NCI-H2081 treated with DMSO at 0.1 percent for 48 hours (cell line): Measurements from ENCODE around the gene SF3A2.

Source experiments
- DNase-seq: peaks from one replicate; lab custom pipeline; 2025; lab: John Stamatoyannopoulos, UW

Gene SF3A2

DNA sequence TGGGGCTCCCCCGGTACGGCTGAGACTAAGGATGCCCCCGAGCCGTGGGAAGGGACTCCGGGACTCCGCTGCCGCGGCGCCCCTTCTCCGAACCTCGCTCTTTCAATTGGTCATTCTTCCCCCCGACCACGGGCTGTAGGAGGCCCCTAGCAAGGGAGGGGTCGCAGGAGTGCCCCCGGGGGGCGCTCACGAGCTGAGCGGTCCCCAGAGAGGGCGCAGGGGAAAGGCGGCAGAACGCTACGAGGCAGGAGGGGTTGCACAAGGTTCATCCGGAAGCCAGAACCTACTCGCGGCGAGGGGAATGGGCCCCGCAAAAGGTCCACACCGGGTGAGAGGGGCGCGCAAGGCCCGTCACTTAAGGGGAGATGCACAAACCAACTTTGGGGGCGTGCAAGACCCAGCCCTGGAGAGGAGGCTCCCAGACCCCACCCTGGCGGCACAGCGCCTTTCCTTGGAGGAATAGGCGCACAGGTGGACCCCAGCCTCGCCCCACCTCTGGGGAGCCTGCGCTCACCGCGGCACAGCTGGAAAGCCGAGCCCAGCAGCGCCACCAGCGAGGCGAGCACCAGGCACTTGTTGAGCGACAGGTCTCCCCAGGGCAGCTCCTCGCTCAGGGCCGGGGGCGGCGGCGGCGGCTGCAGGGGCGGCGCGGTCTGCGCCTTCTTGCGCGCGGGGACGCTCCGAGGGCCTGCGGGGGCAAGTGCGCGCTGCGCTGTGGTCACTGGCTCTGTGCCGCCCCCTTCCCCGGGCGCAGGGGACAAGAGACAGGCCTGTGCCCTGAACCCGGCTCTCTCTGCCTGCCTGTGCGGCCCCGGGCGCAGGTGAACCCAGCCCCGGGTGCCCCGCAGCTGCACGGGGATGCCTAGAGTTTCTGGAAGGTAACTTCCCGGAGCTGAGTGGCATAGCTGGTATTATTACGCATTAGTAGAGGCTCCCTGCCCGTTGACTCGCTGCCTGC is 16.8 kb downstream of the SF3A2 start:
- no peak for DNase-seq

DNA sequence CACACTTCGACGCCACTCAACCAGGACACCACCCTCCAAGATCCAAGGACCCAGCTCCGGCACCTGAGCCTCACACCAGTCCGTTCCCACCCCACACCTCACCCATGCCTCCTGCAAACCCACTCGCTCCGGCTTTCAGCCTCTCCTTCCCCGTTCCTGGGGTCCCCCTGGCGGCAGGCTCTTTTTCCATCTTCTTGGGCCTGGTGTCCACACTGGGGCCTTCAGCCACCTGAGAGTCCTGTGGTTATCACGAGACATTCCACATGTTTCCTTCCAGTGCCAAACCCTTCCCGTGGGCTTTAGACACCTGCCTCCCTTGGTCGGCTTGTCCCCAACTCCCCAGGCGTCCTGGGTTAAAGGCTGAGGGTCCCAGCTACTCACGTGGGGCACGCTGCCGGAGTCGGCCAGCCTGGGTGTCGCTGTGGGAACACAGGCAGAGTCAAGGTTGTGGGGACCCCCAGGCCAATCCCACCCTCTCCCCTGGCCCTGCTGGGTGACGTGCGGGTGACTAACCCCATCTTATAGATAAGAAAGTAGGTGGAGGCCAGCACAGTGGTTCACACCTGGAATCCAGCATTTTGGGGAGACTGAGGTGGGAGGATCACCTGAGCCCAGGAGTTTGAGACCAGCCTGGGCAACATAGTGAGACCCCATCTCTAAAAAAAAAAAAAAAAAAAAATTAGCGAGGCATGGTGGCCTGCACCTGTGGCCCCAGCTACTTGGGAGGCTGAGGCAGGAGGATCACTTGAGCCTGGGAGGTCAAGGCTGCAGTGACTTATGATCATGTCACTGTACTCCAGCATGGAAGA is 17.6 kb downstream of the SF3A2 start:
- no peak for DNase-seq

DNA sequence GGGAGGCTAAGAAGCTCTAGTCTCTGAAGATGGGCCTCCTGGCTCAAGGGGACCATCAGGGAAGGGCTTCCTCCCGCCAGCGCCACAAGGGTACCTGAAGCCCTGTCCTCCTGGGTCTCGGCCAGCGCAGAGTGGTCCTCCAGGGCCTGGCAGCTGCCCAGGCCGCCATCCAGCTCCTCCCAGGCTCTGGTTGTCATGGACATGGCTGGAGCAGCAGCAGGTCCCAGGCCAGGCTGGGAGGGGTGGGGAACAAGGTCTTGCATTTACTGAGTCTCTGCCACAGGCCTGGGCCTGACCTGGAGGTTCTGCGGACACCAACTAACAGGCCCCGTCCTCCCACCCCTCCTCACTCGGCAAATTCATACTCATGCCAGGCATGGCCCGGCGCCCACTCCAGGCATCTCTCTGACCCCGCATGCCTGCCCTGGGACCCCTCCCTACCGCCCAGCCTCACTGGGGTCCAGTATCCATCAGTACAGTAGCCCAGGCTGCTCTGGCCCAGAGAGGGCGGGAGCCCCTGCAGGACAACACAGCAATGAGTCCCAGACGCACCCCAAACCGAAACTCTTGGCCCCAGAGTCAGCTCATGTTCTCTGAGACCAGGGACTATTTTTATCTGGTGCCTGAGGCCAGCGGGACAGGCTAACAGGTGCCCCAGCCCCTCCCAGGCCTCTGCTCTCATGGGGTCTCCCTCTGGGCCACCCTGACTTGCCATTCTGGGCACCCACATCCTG is 18.7 kb downstream of the SF3A2 start:
- no peak for DNase-seq

DNA sequence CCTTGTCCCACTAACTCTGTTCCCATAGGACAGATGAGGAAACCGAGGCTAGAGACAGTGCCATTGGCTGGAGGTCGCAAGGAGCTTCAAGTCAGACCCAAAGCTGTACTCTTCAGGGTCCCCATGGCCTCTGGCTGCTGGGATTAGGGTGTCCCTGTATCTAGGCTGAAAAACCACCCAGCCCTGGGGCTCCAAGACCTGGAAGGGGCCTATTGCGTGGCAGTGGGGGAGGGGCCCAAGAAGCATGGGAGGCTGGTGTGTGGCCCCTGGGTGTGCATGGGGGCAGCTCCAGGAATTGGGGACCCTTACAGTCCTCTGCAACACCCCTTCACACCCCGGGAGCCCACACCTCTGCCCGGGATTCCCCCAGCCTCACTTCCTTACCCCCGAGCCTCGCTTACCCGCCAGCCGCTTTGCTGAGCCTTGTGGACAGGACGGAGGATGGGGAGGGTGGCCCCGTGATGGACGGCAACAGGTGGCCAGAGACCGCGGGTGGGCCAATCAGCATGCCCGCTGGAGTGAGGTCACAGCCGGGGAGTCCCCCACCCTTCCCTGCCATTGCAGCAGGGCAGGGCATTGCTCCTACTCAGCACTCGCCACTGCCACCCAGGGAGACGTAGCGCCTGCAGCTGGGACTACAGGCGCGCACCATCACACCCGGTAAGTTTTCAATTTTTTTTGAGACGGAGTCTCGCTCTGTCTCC is 19.5 kb downstream of the SF3A2 start, which contains the start of gene JSRP1:
TSS of gene JSRP1 (minus strand) at position 436 of the 704 bp plus-strand sequence. CDS start 1,103 bp downstream, outside the sequence.
- no peak for DNase-seq

DNA sequence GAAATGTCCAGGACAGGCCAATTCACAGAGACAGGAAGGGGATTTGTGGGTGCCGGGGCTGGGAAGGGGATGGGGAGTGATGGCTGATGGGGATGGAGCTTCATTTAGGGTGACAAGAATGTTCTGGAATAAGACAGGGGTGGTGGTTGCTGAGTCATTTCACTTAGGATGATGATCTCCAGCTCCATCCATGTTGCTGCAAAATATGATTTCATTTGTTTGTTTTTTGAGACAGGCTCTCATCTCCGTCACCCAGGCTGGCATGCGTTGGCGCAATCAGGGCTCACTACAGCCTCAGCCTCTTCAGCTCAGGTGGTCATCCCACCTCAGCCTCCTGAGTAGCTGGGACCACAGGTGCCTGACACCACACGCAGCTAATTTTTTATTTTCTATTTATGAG is 22.7 kb downstream of the SF3A2 start:
- DNase-seq: no peak

DNA sequence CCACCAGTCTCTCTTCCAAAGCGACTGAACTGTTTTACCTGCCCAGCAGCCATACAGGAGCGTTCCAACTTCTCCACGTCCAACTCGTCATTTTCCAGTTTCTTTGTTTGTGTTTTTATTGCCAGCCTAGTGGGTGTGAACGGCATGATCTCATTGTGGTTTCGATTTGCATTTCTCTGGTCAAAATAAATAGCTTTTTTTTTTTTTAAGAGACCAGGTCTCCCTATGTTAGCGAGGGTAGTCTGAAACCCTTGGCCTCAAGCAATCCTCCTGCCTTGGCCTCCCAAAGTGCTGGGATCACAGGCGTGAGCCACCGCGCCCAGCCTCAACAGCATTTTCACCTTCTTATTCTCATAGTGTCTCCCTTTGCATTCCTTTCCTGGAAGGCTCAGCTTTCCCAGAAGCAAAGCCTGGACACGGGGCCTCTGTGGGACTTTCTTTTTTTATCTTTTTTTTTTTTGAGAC is 23.7 kb downstream of the SF3A2 start:
- DNase-seq: no peak

DNA sequence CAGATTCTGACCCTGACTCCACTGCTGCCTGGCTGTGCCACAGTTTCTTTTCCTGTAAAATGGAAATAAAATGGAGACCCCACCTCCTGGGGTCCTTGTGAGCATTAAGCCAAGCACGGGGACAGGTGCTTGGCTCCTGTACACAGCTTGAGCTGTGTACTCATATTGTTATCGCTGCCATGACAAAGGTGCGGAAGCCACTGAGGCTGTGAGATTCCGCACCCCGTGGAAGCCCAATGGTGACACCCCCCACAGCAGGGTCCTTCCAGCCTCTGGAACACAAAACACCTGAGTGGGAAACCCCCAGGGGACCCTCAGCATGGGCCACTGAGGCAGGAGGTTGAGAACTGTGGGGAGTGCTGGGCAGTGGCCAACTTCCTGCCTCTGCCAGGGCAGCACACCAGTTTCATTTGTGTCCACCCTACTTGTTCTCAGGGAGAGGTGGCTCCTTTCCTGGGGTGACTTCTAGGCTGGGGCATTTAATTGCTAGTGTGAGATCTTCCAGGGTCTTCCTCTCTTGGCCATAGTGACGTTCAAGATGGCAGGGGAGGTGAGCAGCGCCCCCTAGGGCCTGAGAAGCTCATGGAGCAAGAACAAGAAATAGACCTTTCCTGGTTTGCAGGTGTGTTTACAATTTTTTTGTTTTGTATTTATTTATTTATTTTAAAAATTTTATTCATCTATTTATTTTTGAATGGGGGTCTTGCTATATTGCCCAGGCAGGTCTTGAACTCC is 25.0 kb downstream of the SF3A2 start:
- DNase-seq: no peak

DNA sequence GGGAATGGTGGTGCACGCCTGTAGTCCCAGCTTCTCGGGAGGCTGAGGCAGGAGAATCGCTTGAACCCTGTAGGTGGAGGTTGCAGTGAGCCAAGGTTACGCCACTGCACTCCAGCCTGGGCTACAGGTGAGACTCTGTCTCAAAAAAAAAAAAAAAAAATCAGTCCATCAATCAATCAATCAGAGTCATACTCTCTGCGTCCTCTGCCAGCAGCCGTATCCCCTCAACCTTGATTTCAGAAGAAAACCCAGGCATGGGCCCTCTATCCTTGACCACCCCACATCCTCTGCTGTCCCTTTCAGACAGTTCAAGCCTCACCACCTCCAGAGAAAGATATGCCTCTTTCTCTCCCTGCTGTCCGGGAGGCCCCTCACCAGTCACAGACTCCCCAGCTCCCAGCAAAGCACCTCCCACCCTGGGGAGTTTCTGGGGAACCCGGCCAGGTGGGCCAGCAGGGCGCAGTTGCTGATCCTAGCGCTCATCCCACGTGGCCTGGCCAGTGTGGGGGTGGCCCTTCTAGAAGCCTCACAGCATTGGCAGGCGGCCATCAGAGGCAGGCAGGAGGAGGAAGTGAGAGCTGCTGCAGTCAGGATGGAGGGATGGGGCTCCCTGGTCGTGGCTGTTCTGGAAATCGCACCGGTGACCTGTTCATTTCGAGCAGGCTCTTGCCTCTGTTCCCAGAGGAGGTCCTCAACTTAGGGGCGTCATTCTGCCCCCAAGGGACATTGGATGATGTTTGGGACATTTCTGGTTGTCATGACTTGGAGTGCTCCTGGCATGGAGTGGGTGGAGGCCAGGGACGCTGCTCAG is 29.8 kb downstream of the SF3A2 start:
- DNase-seq: no peak

DNA sequence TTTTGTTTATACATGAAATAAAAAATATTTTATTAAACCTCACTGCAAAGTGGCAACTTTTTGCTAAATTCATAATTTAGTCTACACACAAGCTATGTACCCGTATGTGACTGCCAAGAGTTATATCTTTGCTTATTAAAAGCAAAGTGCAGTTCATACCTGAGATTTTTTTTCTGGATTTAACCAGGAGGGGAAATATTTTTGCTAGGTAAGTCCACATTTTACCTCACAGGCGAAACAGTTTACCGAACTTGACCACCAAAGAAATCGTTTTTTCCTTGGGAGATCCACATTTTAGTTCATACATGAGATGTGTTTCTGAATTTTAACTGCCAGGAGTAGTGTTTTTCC is 31.8 kb downstream of the SF3A2 start:
- no peak for DNase-seq

DNA sequence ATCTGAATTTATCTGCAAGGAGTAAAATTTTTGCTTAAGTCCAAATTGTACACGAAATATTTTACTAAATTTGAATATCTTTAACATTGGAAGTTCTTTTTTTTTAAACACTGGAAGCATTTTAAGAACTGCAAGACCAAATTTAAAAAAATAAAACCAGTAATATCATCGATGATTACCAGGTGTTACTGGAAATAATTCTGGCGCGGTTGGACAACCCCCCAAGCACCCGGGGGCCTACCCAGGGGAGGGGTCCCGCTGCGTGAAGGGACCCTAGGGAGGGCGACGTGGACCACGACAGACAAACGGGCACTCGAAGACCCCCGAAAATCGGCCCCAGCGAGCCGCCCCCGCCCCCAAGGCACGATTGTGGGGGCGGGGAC is 32.2 kb downstream of the SF3A2 start:
- no peak for DNase-seq

DNA sequence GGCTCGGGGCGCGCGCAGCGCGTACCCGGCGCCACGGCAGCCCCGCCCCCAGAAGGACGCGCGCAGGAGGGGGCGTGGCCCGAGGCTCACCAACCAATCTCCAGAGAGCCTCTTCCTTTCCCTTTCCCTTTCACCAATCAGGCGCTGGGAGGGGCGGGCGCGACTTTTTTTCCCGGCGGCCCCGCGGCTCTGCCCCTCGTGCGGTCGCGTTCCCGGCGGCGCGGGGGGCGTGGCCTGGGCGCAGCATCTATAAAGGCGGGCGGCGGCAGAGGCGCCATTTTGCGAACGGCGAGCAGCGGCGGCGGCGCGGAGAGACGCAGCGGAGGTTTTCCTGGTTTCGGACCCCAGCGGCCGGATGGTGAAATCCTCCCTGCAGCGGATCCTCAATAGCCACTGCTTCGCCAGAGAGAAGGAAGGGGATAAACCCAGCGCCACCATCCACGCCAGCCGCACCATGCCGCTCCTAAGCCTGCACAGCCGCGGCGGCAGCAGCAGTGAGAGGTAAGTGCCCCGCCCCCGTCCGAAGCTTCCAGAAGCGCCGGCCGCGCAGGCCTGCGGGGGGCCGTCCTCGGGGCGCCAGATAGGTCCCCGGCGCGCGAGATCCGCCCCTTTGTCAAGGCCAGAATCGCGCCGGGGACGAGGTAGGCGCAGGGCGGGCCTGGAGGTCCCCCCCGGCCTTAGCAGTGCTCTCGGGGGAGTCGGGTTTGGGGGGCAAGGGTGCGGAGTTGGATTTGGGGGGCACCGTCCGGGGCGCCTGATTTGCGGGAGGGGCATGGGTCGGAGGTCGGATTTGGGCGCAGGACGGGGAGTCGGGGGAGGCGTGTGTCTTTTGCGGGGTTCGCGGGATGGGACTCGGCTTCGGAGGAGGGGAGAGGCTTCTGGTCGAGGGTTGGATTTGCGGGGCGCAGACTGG is 32.9 kb downstream of the SF3A2 start:
- peak; percentile 74 for DNase-seq

DNA sequence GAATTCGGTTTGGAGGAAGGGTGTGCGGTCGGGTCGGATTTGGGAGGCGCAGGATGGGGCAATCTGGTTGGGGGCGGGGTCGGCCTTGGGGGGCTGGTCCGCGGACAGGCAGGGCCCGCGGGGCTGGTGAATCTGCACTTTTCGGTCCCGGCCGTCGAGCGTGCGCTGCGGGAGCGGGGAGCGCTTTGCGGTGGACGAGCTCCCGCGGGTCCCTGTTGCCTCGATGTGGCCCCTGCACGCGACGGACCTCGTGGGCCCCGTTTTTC is 33.5 kb downstream of the SF3A2 start:
- DNase-seq: no peak

DNA sequence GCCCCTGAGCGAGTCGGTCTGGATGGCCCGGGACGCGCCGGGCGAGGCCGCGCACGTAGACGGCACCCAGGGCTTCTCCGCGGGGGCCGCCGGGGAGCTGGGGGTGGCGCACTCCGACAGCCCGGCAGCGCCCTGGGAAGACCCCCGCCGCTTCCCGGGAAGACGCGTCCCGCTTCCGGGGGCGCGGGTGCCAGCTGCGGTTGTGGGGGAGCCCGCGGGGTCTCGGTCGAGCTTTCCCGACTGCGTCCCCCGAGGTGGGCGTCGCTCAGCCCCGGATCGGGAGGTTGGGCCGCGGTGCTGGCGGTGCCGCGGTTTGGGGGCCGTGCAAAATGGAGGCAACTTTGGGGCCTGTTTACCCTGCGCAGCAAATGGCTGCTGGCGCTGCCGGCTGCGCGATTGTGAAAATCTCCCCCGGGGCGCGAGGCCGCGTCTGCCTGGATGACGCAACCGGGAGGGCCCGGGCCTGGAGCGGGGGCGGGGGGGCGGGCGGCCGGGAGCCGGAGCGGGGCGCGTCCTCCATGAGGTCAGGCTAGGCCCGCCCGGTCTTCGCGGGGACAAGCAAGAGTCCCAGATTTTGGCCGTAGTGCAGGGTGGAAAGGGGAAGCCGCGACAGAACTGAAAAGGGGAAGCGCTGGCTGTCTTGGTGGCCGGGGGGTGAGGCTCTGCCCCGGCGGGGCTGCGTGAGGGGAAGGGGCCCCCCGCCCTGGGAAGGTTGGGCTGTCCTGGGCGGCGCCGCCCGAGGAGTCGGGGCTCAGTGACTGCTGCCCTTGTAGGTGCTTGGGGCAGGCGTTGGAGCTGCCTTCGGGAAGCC is 34.0 kb downstream of the SF3A2 start:
- DNase-seq: no peak

DNA sequence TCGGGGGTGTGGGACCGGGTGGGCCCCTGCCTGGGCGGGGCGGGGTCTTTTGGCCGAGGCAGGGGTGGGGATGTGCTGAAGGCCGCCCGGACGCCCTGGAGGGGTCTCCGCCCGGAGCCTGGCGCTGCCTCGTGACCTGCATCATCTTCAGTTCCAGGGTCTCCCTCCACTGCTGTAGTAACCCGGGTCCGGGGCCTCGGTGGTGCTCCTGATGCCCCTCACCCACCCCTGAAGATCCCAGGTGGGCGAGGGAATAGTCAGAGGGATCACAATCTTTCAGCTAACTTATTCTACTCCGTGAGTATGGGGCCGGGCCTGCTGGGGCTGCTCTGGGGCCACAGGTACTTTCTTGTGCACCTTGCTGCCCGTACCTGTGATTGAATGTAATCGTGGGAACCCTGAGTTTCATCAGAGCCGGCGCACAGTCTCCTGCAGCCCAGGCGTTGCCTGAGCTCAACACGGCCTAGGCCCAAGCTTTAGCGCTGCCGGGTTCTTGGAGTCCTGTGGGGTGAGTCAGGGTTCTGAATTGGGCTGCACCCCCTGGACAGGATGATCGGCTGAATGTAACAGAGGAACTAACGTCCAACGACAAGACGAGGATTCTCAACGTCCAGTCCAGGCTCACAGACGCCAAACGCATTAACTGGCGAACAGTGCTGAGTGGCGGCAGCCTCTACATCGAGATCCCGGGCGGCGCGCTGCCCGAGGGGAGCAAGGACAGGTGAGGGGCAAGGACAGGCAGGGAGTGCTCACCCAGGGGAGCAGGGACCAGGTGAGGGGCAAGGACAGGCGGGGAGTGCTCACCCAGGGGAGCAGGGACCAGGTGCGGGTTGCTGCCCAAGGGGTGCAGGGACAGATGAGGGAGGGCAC is 34.8 kb downstream of the SF3A2 start:
- DNase-seq: no peak

DNA sequence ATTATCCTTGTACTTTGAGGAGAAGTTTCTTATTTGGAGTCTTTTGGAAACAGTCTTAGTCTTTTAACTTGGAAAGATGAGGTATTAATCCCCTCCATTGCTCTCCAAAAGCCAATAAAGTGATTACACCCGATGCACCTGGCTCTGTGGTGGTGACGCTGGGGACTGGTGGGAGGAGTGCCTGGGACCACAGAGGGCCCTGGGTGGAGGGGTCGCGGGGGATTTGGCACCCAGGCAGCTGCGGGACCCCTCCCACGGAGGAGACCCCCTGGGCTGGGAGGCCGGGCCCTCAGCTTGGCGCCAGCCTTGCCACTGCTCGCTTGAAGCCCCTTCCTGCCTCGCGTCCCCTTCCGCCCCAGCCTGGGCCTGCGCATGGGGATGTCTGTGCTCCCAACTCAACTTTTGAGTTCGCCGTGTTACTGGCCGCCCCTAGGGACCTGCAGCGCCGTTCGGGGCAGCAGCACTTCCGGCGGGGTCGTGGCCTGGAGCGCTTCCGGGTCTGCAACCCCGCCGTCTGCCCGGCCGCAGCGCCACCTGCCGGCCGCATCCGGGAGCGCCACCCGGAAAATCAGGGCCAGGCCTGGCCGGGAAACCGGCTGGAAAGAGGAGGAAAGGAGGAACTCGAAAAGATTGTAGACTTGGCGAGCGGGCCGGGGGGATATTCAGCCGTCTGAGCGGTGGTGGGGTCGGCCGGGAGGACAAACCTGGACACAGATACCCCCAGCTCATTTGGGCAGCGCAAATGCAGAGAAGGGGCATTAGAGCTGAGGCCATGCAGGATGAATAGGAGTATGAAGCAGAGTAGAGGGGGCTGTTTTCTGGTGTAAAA is 36.9 kb downstream of the SF3A2 start:
- DNase-seq: no peak

DNA sequence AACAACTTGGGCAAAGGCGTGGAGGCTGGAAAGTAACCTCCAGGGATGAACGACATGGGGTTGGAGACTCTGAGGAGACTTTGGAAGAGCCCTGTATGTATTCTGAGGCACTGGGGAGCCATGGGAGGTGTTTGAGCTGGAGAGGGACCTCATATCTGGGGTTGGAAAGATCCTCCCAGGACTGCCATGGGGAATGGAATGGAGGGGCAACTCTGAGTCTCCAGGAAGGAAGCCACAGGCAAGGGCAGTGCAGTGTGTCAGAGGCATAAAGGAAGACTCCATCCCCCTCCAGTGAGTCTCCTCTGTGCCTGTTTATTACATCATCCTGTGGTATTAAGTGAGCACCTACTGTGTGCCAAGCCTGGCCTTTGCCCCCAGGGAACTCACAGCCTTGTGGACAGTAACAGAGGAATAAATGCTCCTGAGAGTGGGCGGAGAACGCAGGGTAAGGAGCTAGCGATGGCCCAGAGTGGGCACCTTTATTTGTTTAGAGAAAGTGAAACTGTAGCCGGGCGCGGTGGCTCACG is 37.6 kb downstream of the SF3A2 start:
- DNase-seq: no peak
